GM11168 (cell line): ENCODE data around the gene SORBS1.

ENCODE experiments used
- in situ Hi-C: fragments of 300-500 bp; cut with MboI; formaldehyde crosslinking; loops from one replicate; pipeline ENCODE4 v1.12.0; 2022; ENCODE audit warnings: low sequenced_read_pairs; ENCODE audit not compliant: unreplicated experiment

The SORBS1 gene

GRCh38 chr10:95335933-95336699 lies 225.1 kb downstream of the SORBS1 start:
- in situ Hi-C loops = no loop called here

- in situ Hi-C loops = no loop called here
Measured at GRCh38 chr10:95334805-95335144, 226.4 kb downstream of the SORBS1 start.

GRCh38 chr10:95333997-95334804 lies 227.0 kb downstream of the SORBS1 start:
- in situ Hi-C loops = no loop called here

- in situ Hi-C loops = no loop called here
Measured at GRCh38 chr10:95332666-95333249, 228.4 kb downstream of the SORBS1 start.

GRCh38 chr10:95331596-95332130 lies 229.5 kb downstream of the SORBS1 start:
- in situ Hi-C loops = no loop called here

GRCh38 chr10:95330966-95331453 lies 230.2 kb downstream of the SORBS1 start:
- in situ Hi-C loops = no loop called here

GRCh38 chr10:95329296-95329695 lies 231.9 kb downstream of the SORBS1 start:
- in situ Hi-C loops = no loop called here

- in situ Hi-C loops = no loop called here
Measured at GRCh38 chr10:95328013-95328412, 233.2 kb downstream of the SORBS1 start.

- in situ Hi-C loops = no loop called here
Measured at GRCh38 chr10:95327367-95327766, 233.8 kb downstream of the SORBS1 start.

- in situ Hi-C loops = no loop called here
Measured at GRCh38 chr10:95326396-95326795, 234.8 kb downstream of the SORBS1 start.

- in situ Hi-C loops = no loop called here
Measured at GRCh38 chr10:95325863-95326262, 235.3 kb downstream of the SORBS1 start.

GRCh38 chr10:95324436-95325268 lies 236.5 kb downstream of the SORBS1 start:
- in situ Hi-C loops = no loop called here

- in situ Hi-C loops = no loop called here
Measured at GRCh38 chr10:95321554-95322301, 239.4 kb downstream of the SORBS1 start.

- in situ Hi-C loops = no loop called here
Measured at GRCh38 chr10:95319239-95319638, 241.9 kb downstream of the SORBS1 start.

GRCh38 chr10:95315509-95315908 lies 245.7 kb downstream of the SORBS1 start:
- in situ Hi-C loops = no loop called here

GRCh38 chr10:95314192-95314918 lies 246.8 kb downstream of the SORBS1 start:
- in situ Hi-C loops = no loop called here

- in situ Hi-C loops = no loop called here
Measured at GRCh38 chr10:95312986-95313495, 248.1 kb downstream of the SORBS1 start.

- in situ Hi-C loops = no loop called here
Measured at GRCh38 chr10:95312257-95312656, 248.9 kb downstream of the SORBS1 start.
